Subcutaneous adipose tissue (tissue), 4 donors: ENCODE data around the gene OPCML. TPM values are rescaled to one million over a fixed set of nuclear protein-coding genes. Genes with fewer than 3 reads are reported as not detected.

ENCODE experiments used
- total RNA-seq, 4 donors: library from RNA; depleted of rRNA; stranded (reverse); fragments of >200 nt; gene quantifications; one replicate each; pipeline ENCODE4 v1.1.0, GENCODE V29; 2016
- TF ChIP-seq, protein P1 (sequence below): fragments of 450-650 bp; IDR thresholded peaks from one replicate; pipeline ENCODE4 v1.5.1; 2016; ENCODE audit warnings: low read depth, mild to moderate bottlenecking, control low read depth, antibody characterized with exemption, moderate library complexity

The OPCML gene
- total RNA-seq, 4 donors from 2014 or later, result under 0.01 TPM; not detected in 3

DNA sequence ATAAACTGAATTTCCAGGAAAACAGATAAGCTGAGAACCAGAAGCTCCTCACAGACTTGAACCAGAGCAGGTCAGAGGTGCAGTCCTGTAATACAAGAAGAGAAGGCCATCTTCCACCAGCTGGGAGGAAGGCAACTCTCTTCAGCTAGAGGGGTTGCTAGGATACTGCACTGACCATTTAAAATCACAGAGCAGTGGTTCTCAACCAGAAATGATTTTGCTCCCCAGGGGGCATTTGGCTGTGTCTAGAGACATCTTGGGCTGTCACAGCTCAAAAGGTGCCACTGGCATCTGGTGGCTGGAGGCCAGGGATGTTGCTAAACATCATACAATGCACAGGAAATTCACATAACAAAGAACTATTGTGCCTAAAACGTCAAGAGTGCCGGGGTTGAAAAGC is 17.2 kb downstream of the OPCML start:
- TF ChIP-seq, protein P1, sequence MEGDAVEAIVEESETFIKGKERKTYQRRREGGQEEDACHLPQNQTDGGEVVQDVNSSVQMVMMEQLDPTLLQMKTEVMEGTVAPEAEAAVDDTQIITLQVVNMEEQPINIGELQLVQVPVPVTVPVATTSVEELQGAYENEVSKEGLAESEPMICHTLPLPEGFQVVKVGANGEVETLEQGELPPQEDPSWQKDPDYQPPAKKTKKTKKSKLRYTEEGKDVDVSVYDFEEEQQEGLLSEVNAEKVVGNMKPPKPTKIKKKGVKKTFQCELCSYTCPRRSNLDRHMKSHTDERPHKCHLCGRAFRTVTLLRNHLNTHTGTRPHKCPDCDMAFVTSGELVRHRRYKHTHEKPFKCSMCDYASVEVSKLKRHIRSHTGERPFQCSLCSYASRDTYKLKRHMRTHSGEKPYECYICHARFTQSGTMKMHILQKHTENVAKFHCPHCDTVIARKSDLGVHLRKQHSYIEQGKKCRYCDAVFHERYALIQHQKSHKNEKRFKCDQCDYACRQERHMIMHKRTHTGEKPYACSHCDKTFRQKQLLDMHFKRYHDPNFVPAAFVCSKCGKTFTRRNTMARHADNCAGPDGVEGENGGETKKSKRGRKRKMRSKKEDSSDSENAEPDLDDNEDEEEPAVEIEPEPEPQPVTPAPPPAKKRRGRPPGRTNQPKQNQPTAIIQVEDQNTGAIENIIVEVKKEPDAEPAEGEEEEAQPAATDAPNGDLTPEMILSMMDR, result no peak

DNA sequence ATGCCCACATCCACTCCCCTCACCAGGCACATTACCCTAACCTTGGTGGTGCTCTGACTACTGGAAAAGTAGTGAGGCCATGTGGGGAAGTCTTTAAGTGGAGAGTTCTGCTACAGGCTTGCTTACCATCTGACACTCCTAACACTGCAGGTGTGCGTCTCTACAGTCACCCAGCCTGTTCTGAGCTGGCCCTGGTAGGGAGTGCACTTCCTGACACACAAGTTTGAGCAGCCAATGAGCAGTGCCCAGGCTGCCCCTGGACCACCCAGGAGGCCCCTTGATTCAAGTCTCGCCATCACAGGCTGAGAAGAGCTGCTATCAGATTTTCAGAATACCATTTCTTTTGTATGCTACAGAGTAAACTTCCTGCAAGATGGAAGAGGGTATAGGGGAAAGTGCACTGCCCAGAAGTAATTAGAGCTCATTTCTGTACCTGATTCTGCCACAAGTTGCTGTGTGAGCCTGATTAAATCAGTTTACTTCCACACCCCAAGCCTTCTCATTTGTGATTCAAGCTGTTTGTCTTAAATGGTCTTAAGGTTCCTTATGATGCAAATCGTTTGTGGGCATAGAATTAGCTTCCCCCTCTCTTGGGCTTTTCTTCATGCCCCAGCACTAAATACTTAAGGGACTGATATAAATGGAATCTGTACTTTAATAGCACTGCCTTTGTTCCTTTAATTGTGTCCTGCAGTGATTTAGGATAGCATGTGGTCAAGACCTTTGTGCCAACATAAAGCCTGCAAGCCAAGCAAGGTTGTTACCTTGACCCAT is 22.2 kb downstream of the OPCML start:
- TF ChIP-seq, protein P1, result no peak

DNA sequence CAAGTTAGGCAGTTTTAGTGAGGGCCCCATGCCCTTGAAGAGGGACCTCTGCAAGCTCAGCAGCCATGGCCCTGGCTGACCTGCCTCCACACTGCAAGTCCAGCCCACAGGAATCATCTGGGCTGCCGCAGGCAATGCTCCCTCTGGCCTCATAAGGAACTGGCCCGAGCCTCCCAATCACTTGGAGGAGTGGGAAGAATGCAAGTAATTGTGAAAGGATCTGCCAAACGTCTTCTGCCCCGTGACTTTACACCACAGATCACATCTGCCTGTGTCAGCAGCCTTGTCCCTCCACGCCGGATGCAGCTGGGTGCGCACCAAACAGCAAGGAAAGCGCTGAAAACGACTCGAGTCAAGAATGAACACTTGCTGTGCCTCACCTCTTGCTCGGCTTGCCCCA is 23.8 kb downstream of the OPCML start:
- TF ChIP-seq, protein P1, result no peak

DNA sequence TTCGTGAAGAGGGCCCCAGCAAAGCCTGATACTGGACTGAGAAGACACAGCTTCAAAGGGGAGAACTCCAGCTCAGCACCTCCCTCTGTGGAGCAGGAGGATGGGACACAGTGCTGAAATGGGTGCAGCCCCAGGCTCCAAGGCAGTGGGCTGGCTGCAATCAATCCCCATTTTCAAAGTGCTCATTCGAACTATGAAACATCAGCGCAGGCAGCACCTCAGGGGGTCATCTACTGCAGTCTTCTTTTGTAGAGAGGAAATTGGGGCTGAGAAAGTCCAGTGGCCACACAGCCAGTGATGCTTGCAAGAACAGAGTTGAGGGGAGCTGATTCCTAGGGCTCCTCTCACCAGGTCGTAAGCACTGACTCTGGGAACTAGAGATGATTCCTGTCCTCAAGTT is 25.1 kb downstream of the OPCML start:
- TF ChIP-seq, protein P1, result no peak

DNA sequence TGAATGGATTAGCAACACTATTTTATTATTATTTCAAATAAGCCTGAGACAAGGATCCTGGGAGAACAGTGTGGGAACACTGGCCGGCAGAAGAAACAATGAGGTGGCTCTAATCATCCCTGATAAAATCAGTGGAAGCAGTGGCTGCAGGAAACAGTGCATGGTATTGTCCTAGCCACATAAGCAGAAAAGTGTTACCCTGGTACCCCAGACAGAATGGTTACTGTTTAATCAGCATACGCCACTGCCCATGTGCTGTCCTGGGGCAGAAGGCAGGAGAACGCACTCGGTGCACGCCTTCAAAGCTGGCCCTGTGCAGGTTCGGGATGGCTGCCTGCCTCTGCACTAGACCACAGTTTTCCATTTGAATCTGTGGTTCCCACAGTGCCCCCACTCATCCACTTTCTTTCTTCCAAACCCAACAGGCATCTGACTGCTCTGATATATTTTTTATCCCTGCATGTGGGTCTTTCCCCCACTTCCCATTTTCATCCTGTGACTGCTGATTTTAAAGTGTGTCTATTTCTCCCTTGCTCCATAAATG is 25.7 kb downstream of the OPCML start:
- TF ChIP-seq, protein P1, result no peak

DNA sequence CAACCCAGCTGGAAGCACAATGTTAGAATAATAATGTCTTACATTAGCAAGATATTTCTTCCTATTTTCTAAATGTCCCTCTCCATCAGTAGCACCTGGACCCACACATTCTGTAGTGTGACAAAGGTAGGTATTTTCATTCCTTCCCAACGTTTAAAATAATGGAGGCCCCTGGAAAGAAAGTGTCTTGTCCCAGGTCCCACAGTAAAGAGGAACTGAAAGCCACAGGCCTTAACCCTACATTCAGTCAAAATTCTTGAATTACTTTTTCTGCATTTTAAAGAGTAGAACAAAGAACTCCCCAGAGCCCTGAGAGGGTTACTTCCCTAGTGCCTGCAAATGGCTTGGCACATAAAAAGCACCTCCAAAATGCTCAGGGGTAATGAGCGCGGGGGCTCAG is 26.3 kb downstream of the OPCML start:
- TF ChIP-seq, protein P1, result no peak

DNA sequence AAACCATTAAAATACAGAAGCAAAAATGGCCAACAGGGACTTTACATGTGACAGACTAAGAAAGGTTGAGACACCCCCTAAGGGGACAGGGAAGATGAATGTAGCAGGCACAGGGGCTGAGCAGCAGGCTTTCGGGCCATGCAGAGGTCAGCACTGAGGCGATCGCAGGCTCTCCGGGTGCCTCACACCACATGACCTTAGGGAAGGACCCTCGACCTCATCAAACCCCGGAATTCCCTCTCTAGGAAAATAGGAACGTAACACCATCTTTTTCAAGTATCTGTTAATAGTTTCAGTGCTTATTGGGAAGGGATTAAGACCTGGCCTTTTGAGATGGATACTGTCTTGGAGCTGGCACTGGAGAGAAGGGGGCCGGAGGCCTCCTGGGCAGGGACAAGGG is 27.4 kb downstream of the OPCML start:
- TF ChIP-seq, protein P1, result no peak
